Measurements from ENCODE around the gene EIF5B. TPM values are rescaled to one million over a fixed set of nuclear protein-coding genes. Genes with fewer than 3 reads are reported as not detected.
A peak's percentile ranks its signal among the peaks of the same experiment; 100 is the strongest.
"Not testable (repeated sequence)": the region's sequence is repeated elsewhere in the genome, so short reads cannot be mapped to it uniquely, and the experiment has no call there.

The EIF5B gene
- 10 to 100 TPM; 24.3 to 33.0 TPM for total RNA-seq
- long read RNA-seq, partial matches to known transcripts = 49 of 50 reads
- long read RNA-seq, other reads (novel, unspliced or antisense) = 1 of 50 reads

- peak; percentile 97 for DNase-seq
- peak; percentile 86 for ATAC-seq
- intact Hi-C loops (cut with DNase I, micrococcal nuclease) = loop anchor here in 1 of 2 donors (5.0 kb wide), 1 partner anchor 150 kb away; no protein-coding TSS in a partner anchor
These were observed at the start of gene EIF5B for GRCh38 chr2:99337113-99338028. EIF5B (plus strand) TSS chr2:99337389; CDS start chr2:99337555, 166 bp downstream.

GRCh38 chr2:99297994-99298393 is 39.2 kb upstream of the EIF5B start:
- ATAC-seq = no peak

GRCh38 chr2:99299580-99299979 is 37.6 kb upstream of the EIF5B start:
- ATAC-seq (no peak), DNase-seq (no peak)
- intact Hi-C loops (cut with DNase I, micrococcal nuclease) = no loop called here

More at GRCh38 chr2:99297994-99298393, 39.2 kb upstream of the EIF5B start:
- intact Hi-C loops (cut with DNase I, micrococcal nuclease) = no loop called here
- no peak for DNase-seq

- intact Hi-C loops (cut with DNase I, micrococcal nuclease); DNase-seq; ATAC-seq: not testable (repeated sequence)
These were observed 36.1 kb upstream of the EIF5B start, which contains the start of gene LYG1 for GRCh38 chr2:99301097-99301496. LYG1 (minus strand) TSS chr2:99301197; CDS start chr2:99295670, 5,527 bp downstream.

- DNase-seq (no peak), ATAC-seq (no peak)
- intact Hi-C loops (cut with DNase I, micrococcal nuclease) = no loop called here
These were observed 19.9 kb upstream of the EIF5B start for GRCh38 chr2:99317161-99317872.

GRCh38 chr2:99317873-99318200 is 19.4 kb upstream of the EIF5B start:
- intact Hi-C loops (cut with DNase I, micrococcal nuclease); DNase-seq: not testable (repeated sequence)

GRCh38 chr2:99325384-99325783 is 11.8 kb upstream of the EIF5B start:
- intact Hi-C loops (cut with DNase I, micrococcal nuclease) = no loop called here

More at GRCh38 chr2:99317873-99318200, 19.4 kb upstream of the EIF5B start:
- ATAC-seq = not testable (repeated sequence)

GRCh38 chr2:99335911-99336803 is 1.0 kb upstream of the EIF5B start, which contains the start of gene TXNDC9:
TXNDC9 (minus strand) TSS chr2:99336333; CDS start chr2:99333210, 3,123 bp downstream.
- DNase-seq (peak; percentile 98 to 99), ATAC-seq (peak; percentile 86)
- intact Hi-C loops (cut with DNase I, micrococcal nuclease) = loop anchor here in 1 of 2 donors (5.0 kb wide), 1 partner anchor 151 kb away; no protein-coding TSS in a partner anchor

More at GRCh38 chr2:99325384-99325783, 11.8 kb upstream of the EIF5B start:
- ATAC-seq (no peak), DNase-seq (no peak)

- intact Hi-C loops (cut with DNase I, micrococcal nuclease) = loop anchor here in 1 of 2 donors (5.0 kb wide), 1 partner anchor 151 kb away; no protein-coding TSS in a partner anchor
- DNase-seq (no peak), ATAC-seq (no peak)
These were observed 431 bp upstream of the EIF5B start for GRCh38 chr2:99336804-99337112.

GRCh38 chr2:99338029-99338585 is 918 bp downstream of the EIF5B start:
- intact Hi-C loops (cut with DNase I, micrococcal nuclease) = loop anchor here in 1 of 2 donors (5.0 kb wide), 1 partner anchor 149 kb away; no protein-coding TSS in a partner anchor
- ATAC-seq = no peak
- no peak for DNase-seq

- DNase-seq = no peak
- ATAC-seq = no peak
- intact Hi-C loops (cut with DNase I, micrococcal nuclease) = no loop called here
These were observed 3.6 kb downstream of the EIF5B start for GRCh38 chr2:99340669-99341236.

GRCh38 chr2:99342536-99342935 is 5.3 kb downstream of the EIF5B start:
- DNase-seq = no peak
- ATAC-seq = no peak
- intact Hi-C loops (cut with DNase I, micrococcal nuclease) = no loop called here

GRCh38 chr2:99345446-99345845 is 8.3 kb downstream of the EIF5B start:
- ATAC-seq; DNase-seq; intact Hi-C loops (cut with DNase I, micrococcal nuclease): not testable (repeated sequence)

- ATAC-seq (no peak), DNase-seq (no peak)
- intact Hi-C loops (cut with DNase I, micrococcal nuclease) = no loop called here
These were observed 9.0 kb downstream of the EIF5B start for GRCh38 chr2:99346218-99346617.

- ATAC-seq = no peak
- intact Hi-C loops (cut with DNase I, micrococcal nuclease) = no loop called here
- no peak for DNase-seq
These were observed 11.0 kb downstream of the EIF5B start for GRCh38 chr2:99348173-99348572.

GRCh38 chr2:99350194-99350593 is 13.0 kb downstream of the EIF5B start:
- ATAC-seq (peak; percentile 31), DNase-seq (no peak)
- intact Hi-C loops (cut with DNase I, micrococcal nuclease) = no loop called here

GRCh38 chr2:99354070-99354469 is 16.9 kb downstream of the EIF5B start:
- intact Hi-C loops (cut with DNase I, micrococcal nuclease) = no loop called here
- ATAC-seq = no peak
- no peak for DNase-seq

- intact Hi-C loops (cut with DNase I, micrococcal nuclease); DNase-seq; ATAC-seq: not testable (repeated sequence)
These were observed 17.6 kb downstream of the EIF5B start for GRCh38 chr2:99354825-99355224.
